Measurements from ENCODE around the gene WNT9A. TPM values are rescaled to one million over a fixed set of nuclear protein-coding genes. Genes with fewer than 3 reads are reported as not detected.

WNT9A gene
- total and polyA plus RNA-seq, 9 of the 15 experiments (the other 6 are each of a cell fraction or from before 2014, with no cell fraction given) = 0.04 to 0.17 (median 0.10) TPM; not detected in 4

DNA sequence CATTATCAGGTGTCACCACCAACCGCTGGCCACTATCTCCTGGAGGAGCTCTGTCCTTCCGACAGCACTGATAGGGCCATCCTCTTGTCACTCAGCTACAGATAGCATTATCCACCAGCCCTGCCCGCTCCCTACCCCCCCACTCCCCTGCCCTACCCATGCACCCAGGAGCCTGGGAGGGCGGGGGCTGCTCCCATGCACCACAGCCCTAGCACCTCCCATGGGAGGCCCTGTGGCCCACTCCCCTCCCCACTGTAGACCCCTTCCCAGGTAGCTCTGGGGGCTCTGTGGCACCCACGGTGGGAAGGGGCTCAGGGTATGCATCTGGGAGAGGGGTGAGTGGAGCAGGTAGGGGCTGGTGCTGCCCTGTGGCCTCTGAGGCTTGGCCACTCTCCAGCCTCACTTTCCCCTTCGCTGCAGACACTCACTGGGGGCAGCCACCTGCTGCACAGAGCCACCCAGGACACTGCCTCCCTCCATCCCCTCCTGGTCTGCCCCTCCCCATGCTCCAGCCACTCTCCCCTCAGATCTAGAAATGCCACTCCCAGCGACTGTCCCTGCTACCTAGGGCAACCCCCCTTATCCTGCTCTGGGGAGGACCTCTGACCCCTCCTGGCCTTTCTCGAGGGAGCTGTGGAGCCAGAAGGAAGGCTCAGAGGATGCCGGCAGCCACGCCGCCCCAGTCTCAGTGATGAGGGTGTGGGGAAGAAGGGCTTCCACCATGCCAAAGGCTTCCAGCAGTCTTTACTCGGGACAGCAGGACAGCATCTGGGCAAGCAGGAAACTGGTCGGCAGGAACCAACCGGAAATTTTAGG, 58.5 kb downstream of the WNT9A start (continued):
- TF ChIP-seq ZNF740 (CRISPR knock-in tag; IDR thresholded peaks at IDR 0.05) (peak; percentile 98), ZNF740 (tag; IDR thresholded peaks at IDR 0.05) (peak in 1 of 2 experiments; percentile 95; a peak in 2 of 4 replicates), FOXK1 (CRISPR knock-in tag; IDR thresholded peaks at IDR 0.05; ENCODE audit: borderline replicate concordance) (0 out of 2 replicates have a peak, but pooled peaks have one; percentile 18), BCOR (IDR thresholded peaks at IDR 0.05) (no peak), RFX1 (IDR thresholded peaks at IDR 0.05) (no peak), ZNF253 (CRISPR knock-in tag; conservative IDR thresholded peaks at IDR 0.05) (no peak), RREB1 (CRISPR knock-in tag; IDR thresholded peaks at IDR 0.05) (no peak), KLF1 (tag; IDR thresholded peaks at IDR 0.05) (no peak), DIDO1 (tag; IDR thresholded peaks at IDR 0.05; ENCODE audit: low read depth) (no peak), NFIC (IDR thresholded peaks at IDR 0.05) (peak; percentile 28; the same call in 1 of the 2 replicates), HDGF (IDR thresholded peaks at IDR 0.05) (no peak), TCF7L2 (IDR thresholded peaks at IDR 0.05; ENCODE audit: low read depth, low read length) (no peak), PTBP1 (IDR thresholded peaks at IDR 0.05; ENCODE audit: low read depth, low read length) (no peak), MXI1 (IDR thresholded peaks at IDR 0.05; ENCODE audit: low read depth, low read length) (no peak), E2F3 (CRISPR knock-in tag; IDR thresholded peaks at IDR 0.05) (no peak), CTBP1 (IDR thresholded peaks at IDR 0.05; ENCODE audit: borderline replicate concordance) (peak; percentile 19; the same call in 1 of the 2 replicates), ZKSCAN3 (CRISPR knock-in tag; IDR thresholded peaks at IDR 0.05) (no peak), MAFK (IDR thresholded peaks at IDR 0.05; ENCODE audit: low read length) (no peak), ZSCAN29 (IDR thresholded peaks at IDR 0.05) (no peak)
- TF ChIP-seq, protein P1, sequence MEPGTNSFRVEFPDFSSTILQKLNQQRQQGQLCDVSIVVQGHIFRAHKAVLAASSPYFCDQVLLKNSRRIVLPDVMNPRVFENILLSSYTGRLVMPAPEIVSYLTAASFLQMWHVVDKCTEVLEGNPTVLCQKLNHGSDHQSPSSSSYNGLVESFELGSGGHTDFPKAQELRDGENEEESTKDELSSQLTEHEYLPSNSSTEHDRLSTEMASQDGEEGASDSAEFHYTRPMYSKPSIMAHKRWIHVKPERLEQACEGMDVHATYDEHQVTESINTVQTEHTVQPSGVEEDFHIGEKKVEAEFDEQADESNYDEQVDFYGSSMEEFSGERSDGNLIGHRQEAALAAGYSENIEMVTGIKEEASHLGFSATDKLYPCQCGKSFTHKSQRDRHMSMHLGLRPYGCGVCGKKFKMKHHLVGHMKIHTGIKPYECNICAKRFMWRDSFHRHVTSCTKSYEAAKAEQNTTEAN (CRISPR knock-in tag; IDR thresholded peaks at IDR 0.05) = no peak
- TF ChIP-seq, protein P2, sequence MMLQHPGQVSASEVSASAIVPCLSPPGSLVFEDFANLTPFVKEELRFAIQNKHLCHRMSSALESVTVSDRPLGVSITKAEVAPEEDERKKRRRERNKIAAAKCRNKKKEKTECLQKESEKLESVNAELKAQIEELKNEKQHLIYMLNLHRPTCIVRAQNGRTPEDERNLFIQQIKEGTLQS (IDR thresholded peaks at IDR 0.05) = no peak
- TF ChIP-seq, protein P2 (CRISPR knock-in tag; conservative IDR thresholded peaks at IDR 0.05) = no peak
